ENCODE data around the gene RPL9.

- TF ChIP-seq POLR2AphosphoS5 (IDR thresholded peaks at IDR 0.05) = no peak
- no peak for TF ChIP-seq CTCF (IDR thresholded peaks at IDR 0.05 in 8 of 11, conservative IDR thresholded peaks at IDR 0.05 in 3 of 11)
Measured at GRCh38 chr4:39494354-39494753, 35.6 kb upstream of the RPL9 start.
